Erythroblast (primary cell): ENCODE measurements around the gene GOLGA8H.
"Not testable (repeated sequence)": the region's sequence is repeated elsewhere in the genome, so short reads cannot be mapped to it uniquely, and the experiment has no call there.

Experiments
- DNase-seq, 2 experiments: peaks; one replicate each; lab custom pipeline; 2025; lab: John Stamatoyannopoulos, UW
- GATA1 ChIP-seq: IDR thresholded peaks from 2 replicates; pipeline ENCODE4 v1.6.1; 2011; ENCODE audit warnings: low read depth, mild to moderate bottlenecking, control low read depth, low read length, moderate library complexity
- POLR2A ChIP-seq: IDR thresholded peaks from 2 replicates; pipeline ENCODE4 v1.6.1; 2011; ENCODE audit warnings: mild to moderate bottlenecking, low read length

GOLGA8H gene

GRCh38 chr15:30603796-30604195 is at the start of gene GOLGA8H:
Gene GOLGA8H (plus strand): TSS chr15:30604028. CDS start chr15:30604126, 98 bp downstream.
- DNase-seq = not testable (repeated sequence)

GRCh38 chr15:30566949-30567348 is 36.9 kb upstream of the GOLGA8H start:
- not testable (repeated sequence) for DNase-seq

- not testable (repeated sequence) for DNase-seq
Measured at GRCh38 chr15:30573012-30573491, 30.8 kb upstream of the GOLGA8H start.

- not testable (repeated sequence) for DNase-seq
Measured at GRCh38 chr15:30579394-30579970, 24.3 kb upstream of the GOLGA8H start.

- not testable (repeated sequence) for DNase-seq
Measured at GRCh38 chr15:30580716-30581115, 23.1 kb upstream of the GOLGA8H start.

GRCh38 chr15:30598953-30599352 is 4.9 kb upstream of the GOLGA8H start:
- not testable (repeated sequence) for DNase-seq

GRCh38 chr15:30612271-30612670 is 8.4 kb downstream of the GOLGA8H start:
- not testable (repeated sequence) for DNase-seq

- DNase-seq = not testable (repeated sequence)
Measured at GRCh38 chr15:30621342-30621741, 17.5 kb downstream of the GOLGA8H start.

GRCh38 chr15:30625436-30626193 is 21.8 kb downstream of the GOLGA8H start, which contains the start of gene ARHGAP11B:
Gene ARHGAP11B (plus strand): TSS chr15:30626128.
- not testable (repeated sequence) for DNase-seq
- TF ChIP-seq POLR2A = peak; percentile 46

- DNase-seq = not testable (repeated sequence)
- peak; percentile 41 for TF ChIP-seq POLR2A
Measured at GRCh38 chr15:30626194-30626565, 22.4 kb downstream of the GOLGA8H start.

GRCh38 chr15:30626632-30627031 is 22.8 kb downstream of the GOLGA8H start:
- not testable (repeated sequence) for DNase-seq

- no peak for TF ChIP-seq POLR2A
- TF ChIP-seq GATA1 = no peak
- DNase-seq = peak in 1 of 2 experiments; percentile 13
Measured at GRCh38 chr15:30650012-30650929, 46.4 kb downstream of the GOLGA8H start.

GRCh38 chr15:30661154-30661553 is 57.3 kb downstream of the GOLGA8H start:
- DNase-seq = peak; percentile 8 to 40
